MM.1S (cell line): Measurements from ENCODE around the gene RHOT1.

ENCODE experiments used
- DNase-seq: peaks from one replicate; pipeline ENCODE4 v3.0.0-alpha.2; 2015
- H2AFZ ChIP-seq: fragments of 300-600 bp; sonication (generic); 2 replicates; pipeline ENCODE4 v1.6.0; 2016; ENCODE audit warnings: antibody characterized with exemption, low read length
- H3F3A ChIP-seq: fragments of 300-600 bp; sonication (generic); 2 replicates; pipeline ENCODE4 v1.6.1; 2016; ENCODE audit warnings: mild to moderate bottlenecking, antibody characterized with exemption, low read length, moderate library complexity, mixed read lengths; ENCODE audit not compliant: insufficient read depth
- H3K27ac ChIP-seq: fragments of 300-600 bp; sonication (generic); 2 replicates; pipeline ENCODE4 v1.5.1; 2016; ENCODE audit warnings: mild to moderate bottlenecking, low read length
- H3K27me3 ChIP-seq: fragments of 300-600 bp; sonication (generic); replicated peaks from 2 replicates; pipeline ENCODE4 v1.6.0; 2016; ENCODE audit warnings: low read length; ENCODE audit not compliant: insufficient read depth
- H3K36me3 ChIP-seq: fragments of 300-600 bp; sonication (generic); replicated peaks from 2 replicates; pipeline ENCODE4 v1.6.1; 2016; ENCODE audit warnings: mild to moderate bottlenecking, low read length, mixed read lengths; ENCODE audit not compliant: insufficient read depth
- H3K4me1 ChIP-seq: fragments of 300-600 bp; sonication (generic); 2 replicates; pipeline ENCODE4 v1.6.1; 2016; ENCODE audit warnings: low read length, mixed read lengths
- H3K4me2 ChIP-seq: fragments of 300-600 bp; sonication (generic); 2 replicates; pipeline ENCODE4 v1.6.0; 2016; ENCODE audit warnings: low read depth, low read length
- H3K4me3 ChIP-seq: fragments of 300-600 bp; sonication (generic); 2 replicates; pipeline ENCODE4 v1.5.1; 2016; ENCODE audit warnings: low read length, mixed read lengths
- H3K79me2 ChIP-seq: fragments of 300-600 bp; sonication (generic); 2 replicates; pipeline ENCODE4 v1.6.1; 2016; ENCODE audit warnings: mixed run types, low read length, mixed read lengths
- H3K9ac ChIP-seq: fragments of 300-600 bp; sonication (generic); 2 replicates; pipeline ENCODE4 v1.6.1; 2016; ENCODE audit warnings: low read length, mixed read lengths
- H3K9me2 ChIP-seq: fragments of 300-600 bp; sonication (generic); replicated peaks from 2 replicates; pipeline ENCODE4 v1.6.1; 2016; ENCODE audit warnings: mild to moderate bottlenecking, low read length, mixed read lengths; ENCODE audit not compliant: insufficient read depth
- H3K9me3 ChIP-seq: fragments of 300-600 bp; sonication (generic); replicated peaks from 2 replicates; pipeline ENCODE4 v1.6.1; 2016; ENCODE audit warnings: mild to moderate bottlenecking, low read length, mixed read lengths; ENCODE audit not compliant: insufficient read depth
- H4K20me1 ChIP-seq: fragments of 300-600 bp; sonication (generic); 2 replicates; pipeline ENCODE4 v1.6.1; 2016; ENCODE audit warnings: mild to moderate bottlenecking, low read length, moderate library complexity, mixed read lengths; ENCODE audit not compliant: insufficient read depth
- CTCF ChIP-seq: fragments of 300-600 bp; sonication (generic); IDR thresholded peaks from 2 replicates; pipeline ENCODE4 v1.5.1; 2016; ENCODE audit warnings: antibody characterized with exemption, low read length, mixed read lengths
- EZH2 ChIP-seq: fragments of 300-600 bp; sonication (generic); optimal IDR thresholded peaks from 2 replicates; pipeline ENCODE3; 2017; ENCODE audit warnings: low read depth, mild to moderate bottlenecking, antibody characterized with exemption, low read length, mixed read lengths
- EZH2phosphoT487 ChIP-seq: fragments of 300-600 bp; sonication (generic); IDR thresholded peaks from 2 replicates; pipeline ENCODE4 v1.6.1; 2018; ENCODE audit warnings: antibody characterized with exemption, low read length

The RHOT1 gene

GRCh38 chr17:32206861-32207260 lies 64.6 kb downstream of the RHOT1 start:
- no peaks in the 10 kb centered on the region for H4K20me1 ChIP-seq
- DNase-seq, result no peak
- H3K79me2 ChIP-seq, result no peaks in the 10 kb centered on the region
- H3F3A ChIP-seq, result no peaks in the 10 kb centered on the region; the same call in 1 of the 2 replicates
- no peaks in the 10 kb centered on the region for H3K9me3 ChIP-seq
- TF ChIP-seq EZH2, result no peak
- TF ChIP-seq EZH2phosphoT487, result no peak
- no peak for TF ChIP-seq CTCF
- no peak overlapping the region for H3K4me3 ChIP-seq
- no peak overlapping the region for H3K9ac ChIP-seq
- H3K4me1 ChIP-seq, result peaks cover 3% of the 10 kb centered on the region; the same call in 1 of the 2 replicates
- H3K4me2 ChIP-seq, result no peak overlapping the region
- no peaks in the 10 kb centered on the region for H3K9me2 ChIP-seq
- H3K27me3 ChIP-seq, result no peaks in the 10 kb centered on the region
- H3K36me3 ChIP-seq, result no peaks in the 10 kb centered on the region
- H3K27ac ChIP-seq, result no peak overlapping the region
- H2AFZ ChIP-seq, result no peak overlapping the region

- no peak overlapping the region for H3K4me3 ChIP-seq
- H3K27ac ChIP-seq, result no peak overlapping the region
- no peaks in the 10 kb centered on the region for H3K36me3 ChIP-seq
- no peak overlapping the region for H3K9ac ChIP-seq
- no peak overlapping the region for H3K4me2 ChIP-seq
- TF ChIP-seq EZH2phosphoT487 (no peak), CTCF (no peak), EZH2 (no peak)
- H3K27me3 ChIP-seq, result no peaks in the 10 kb centered on the region
- no peaks in the 10 kb centered on the region for H3K9me3 ChIP-seq
- H3K9me2 ChIP-seq, result no peaks in the 10 kb centered on the region
- no peaks in the 10 kb centered on the region for H4K20me1 ChIP-seq
- H3F3A ChIP-seq, result no peaks in the 10 kb centered on the region; the same call in 1 of the 2 replicates
- H3K79me2 ChIP-seq, result no peaks in the 10 kb centered on the region
- H3K4me1 ChIP-seq, result peaks cover 3% of the 10 kb centered on the region; the same call in 1 of the 2 replicates
- no peak overlapping the region for H2AFZ ChIP-seq
- DNase-seq, result no peak
Measured at GRCh38 chr17:32208436-32208835, 66.1 kb downstream of the RHOT1 start.

GRCh38 chr17:32209608-32210007 lies 67.3 kb downstream of the RHOT1 start:
- H2AFZ ChIP-seq, result no peak overlapping the region
- no peaks in the 10 kb centered on the region for H3K27me3 ChIP-seq
- H3K9me3 ChIP-seq, result no peaks in the 10 kb centered on the region
- no peaks in the 10 kb centered on the region for H3K9me2 ChIP-seq
- H4K20me1 ChIP-seq, result no peaks in the 10 kb centered on the region
- H3K36me3 ChIP-seq, result no peaks in the 10 kb centered on the region
- TF ChIP-seq CTCF (no peak), EZH2 (no peak), EZH2phosphoT487 (no peak)
- no peak overlapping the region for H3K4me2 ChIP-seq
- no peak overlapping the region for H3K4me3 ChIP-seq
- no peak for DNase-seq
- no peaks in the 10 kb centered on the region for H3F3A ChIP-seq
- no peak overlapping the region for H3K9ac ChIP-seq
- H3K4me1 ChIP-seq, result no peaks in the 10 kb centered on the region
- no peaks in the 10 kb centered on the region for H3K79me2 ChIP-seq
- no peak overlapping the region for H3K27ac ChIP-seq

GRCh38 chr17:32211671-32212070 lies 69.4 kb downstream of the RHOT1 start:
- Histone ChIP-seq H3K4me1 (no peaks in the 10 kb centered on the region), H3K36me3 (no peaks in the 10 kb centered on the region), H4K20me1 (no peaks in the 10 kb centered on the region), H3K9me2 (no peaks in the 10 kb centered on the region), H3K4me3 (no peak overlapping the region), H3F3A (no peaks in the 10 kb centered on the region), H2AFZ (no peak overlapping the region), H3K9me3 (no peaks in the 10 kb centered on the region), H3K9ac (no peak overlapping the region), H3K27ac (no peak overlapping the region), H3K27me3 (no peaks in the 10 kb centered on the region), H3K4me2 (no peak overlapping the region), H3K79me2 (no peaks in the 10 kb centered on the region)
- DNase-seq, result no peak
- TF ChIP-seq CTCF (no peak), EZH2 (no peak), EZH2phosphoT487 (no peak)
